HepG2 (cell line): ENCODE measurements around the gene LANCL2. TPM values are rescaled to one million over a fixed set of nuclear protein-coding genes. Genes with fewer than 3 reads are reported as not detected.

Experiments used
- CBX2 ChIP-seq, 2 experiments: fragments of 200-600 bp in 1 of 2; sonication (generic); formaldehyde crosslinking in 1 of 2; IDR thresholded peaks; 2 replicates each; pipeline versions ENCODE4 v1.7.0 to v1.8.1; 2018 to 2022; ENCODE audit warnings: low read depth in 2 of 2, low read length in 1 of 2, mild to moderate bottlenecking in 1 of 2, missing genetic modification reagents in 1 of 2
- NAIF1 ChIP-seq: sonication (generic); formaldehyde crosslinking; IDR thresholded peaks from 2 replicates; pipeline ENCODE4 v1.5.0; 2020; ENCODE audit warnings: mild to moderate bottlenecking, missing genetic modification reagents, borderline replicate concordance
- NR2F2 ChIP-seq: IDR thresholded peaks from 2 replicates; pipeline ENCODE4 v1.6.1; 2012; ENCODE audit warnings: low read depth, inconsistent platforms, borderline replicate concordance
- PITX1 ChIP-seq: sonication (generic); formaldehyde crosslinking; IDR thresholded peaks from 2 replicates; pipeline ENCODE4 v1.5.1; 2020; ENCODE audit warnings: mild to moderate bottlenecking, missing genetic modification reagents
- RBM39 ChIP-seq: fragments of 200-400 bp; formaldehyde crosslinking; IDR thresholded peaks from one replicate; pipeline ENCODE4 v1.6.1; 2018; ENCODE audit warnings: antibody characterized with exemption, mild to moderate bottlenecking, low read depth, low read length; ENCODE audit not compliant: poor library complexity, severe bottlenecking
- TOPORS ChIP-seq: sonication (generic); formaldehyde crosslinking; IDR thresholded peaks from 2 replicates; pipeline ENCODE4 v1.8.0; 2023; ENCODE audit warnings: mild to moderate bottlenecking, missing genetic modification reagents
- ZBTB7B ChIP-seq: sonication (generic); formaldehyde crosslinking; IDR thresholded peaks from 2 replicates; pipeline ENCODE4 v1.4.0; 2020; ENCODE audit warnings: missing genetic modification reagents
- ZNF124 ChIP-seq: sonication (generic); formaldehyde crosslinking; IDR thresholded peaks from 2 replicates; pipeline ENCODE4 v1.4.0; 2020; ENCODE audit warnings: missing genetic modification reagents
- ZNF337 ChIP-seq: sonication (generic); formaldehyde crosslinking; IDR thresholded peaks from 2 replicates; pipeline ENCODE4 v1.5.1; 2020; ENCODE audit warnings: missing genetic modification reagents, low read depth, mild to moderate bottlenecking, borderline replicate concordance
- ZNF768 ChIP-seq: sonication (generic); formaldehyde crosslinking; IDR thresholded peaks from 2 replicates; pipeline ENCODE4 v1.4.0; 2020; ENCODE audit warnings: missing genetic modification reagents
- polyA plus RNA-seq, 8 experiments: library from polyadenylated mRNA; depleted of rRNA in 3 of 8; stranded (reverse) in 7 of 8; unstranded in 1 of 8; fragments of >200 nt; fragmentation: Illumina TruSeq in 4 of 8; extraction: Trizol in 4 of 8; gene quantifications; 2 replicates each; pipeline versions ENCODE4 v1.2.1 to v1.2.3, GENCODE V29; 2011 to 2016; ENCODE audit warnings: low read depth in 4 of 8, missing spikeins in 1 of 8, mixed read lengths in 1 of 8; ENCODE audit not compliant: insufficient read depth in 1 of 8
- total RNA-seq, 5 experiments: library from RNA; depleted of rRNA; stranded (reverse); fragments of >200 nt; fragmentation: Illumina TruSeq; extraction: Trizol; gene quantifications; 2 replicates each; pipeline ENCODE4 v1.2.3, GENCODE V29; 2016; ENCODE audit warnings: low read depth in 1 of 5
- TF ChIP-seq, protein P1 (sequence below): sonication (generic); formaldehyde crosslinking; IDR thresholded peaks from 2 replicates; pipeline ENCODE4 v1.4.0; 2020; ENCODE audit warnings: missing genetic modification reagents, borderline replicate concordance
- TF ChIP-seq, protein P2 (sequence below): sonication (generic); formaldehyde crosslinking; IDR thresholded peaks from 2 replicates; pipeline ENCODE4 v1.4.0; 2020; ENCODE audit warnings: mild to moderate bottlenecking, missing genetic modification reagents
- TF ChIP-seq, protein P3 (sequence below): sonication (generic); formaldehyde crosslinking; IDR thresholded peaks from 2 replicates; pipeline ENCODE4 v1.8.0; 2022; ENCODE audit warnings: missing genetic modification reagents, mild to moderate bottlenecking, moderate library complexity, borderline replicate concordance
- TF ChIP-seq, protein P4 (sequence below): sonication (generic); formaldehyde crosslinking; IDR thresholded peaks from 2 replicates; pipeline ENCODE4 v1.5.1; 2020; ENCODE audit warnings: mild to moderate bottlenecking, missing genetic modification reagents, moderate library complexity

LANCL2 gene
- total and polyA plus RNA-seq, 2 of the 13 experiments (the other 11 are each of a cell fraction or from before 2014, with no cell fraction given): 10.0 to 13.8 TPM

- TF ChIP-seq, protein P1, sequence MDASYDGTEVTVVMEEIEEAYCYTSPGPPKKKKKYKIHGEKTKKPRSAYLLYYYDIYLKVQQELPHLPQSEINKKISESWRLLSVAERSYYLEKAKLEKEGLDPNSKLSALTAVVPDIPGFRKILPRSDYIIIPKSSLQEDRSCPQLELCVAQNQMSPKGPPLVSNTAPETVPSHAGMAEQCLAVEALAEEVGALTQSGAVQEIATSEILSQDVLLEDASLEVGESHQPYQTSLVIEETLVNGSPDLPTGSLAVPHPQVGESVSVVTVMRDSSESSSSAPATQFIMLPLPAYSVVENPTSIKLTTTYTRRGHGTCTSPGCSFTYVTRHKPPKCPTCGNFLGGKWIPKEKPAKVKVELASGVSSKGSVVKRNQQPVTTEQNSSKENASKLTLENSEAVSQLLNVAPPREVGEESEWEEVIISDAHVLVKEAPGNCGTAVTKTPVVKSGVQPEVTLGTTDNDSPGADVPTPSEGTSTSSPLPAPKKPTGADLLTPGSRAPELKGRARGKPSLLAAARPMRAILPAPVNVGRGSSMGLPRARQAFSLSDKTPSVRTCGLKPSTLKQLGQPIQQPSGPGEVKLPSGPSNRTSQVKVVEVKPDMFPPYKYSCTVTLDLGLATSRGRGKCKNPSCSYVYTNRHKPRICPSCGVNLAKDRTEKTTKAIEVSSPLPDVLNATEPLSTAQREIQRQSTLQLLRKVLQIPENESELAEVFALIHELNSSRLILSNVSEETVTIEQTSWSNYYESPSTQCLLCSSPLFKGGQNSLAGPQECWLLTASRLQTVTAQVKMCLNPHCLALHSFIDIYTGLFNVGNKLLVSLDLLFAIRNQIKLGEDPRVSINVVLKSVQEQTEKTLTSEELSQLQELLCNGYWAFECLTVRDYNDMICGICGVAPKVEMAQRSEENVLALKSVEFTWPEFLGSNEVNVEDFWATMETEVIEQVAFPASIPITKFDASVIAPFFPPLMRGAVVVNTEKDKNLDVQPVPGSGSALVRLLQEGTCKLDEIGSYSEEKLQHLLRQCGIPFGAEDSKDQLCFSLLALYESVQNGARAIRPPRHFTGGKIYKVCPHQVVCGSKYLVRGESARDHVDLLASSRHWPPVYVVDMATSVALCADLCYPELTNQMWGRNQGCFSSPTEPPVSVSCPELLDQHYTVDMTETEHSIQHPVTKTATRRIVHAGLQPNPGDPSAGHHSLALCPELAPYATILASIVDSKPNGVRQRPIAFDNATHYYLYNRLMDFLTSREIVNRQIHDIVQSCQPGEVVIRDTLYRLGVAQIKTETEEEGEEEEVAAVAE (CRISPR knock-in tag): 0 out of 2 replicates have a peak, but pooled peaks have one; percentile 12
- TF ChIP-seq, protein P2, sequence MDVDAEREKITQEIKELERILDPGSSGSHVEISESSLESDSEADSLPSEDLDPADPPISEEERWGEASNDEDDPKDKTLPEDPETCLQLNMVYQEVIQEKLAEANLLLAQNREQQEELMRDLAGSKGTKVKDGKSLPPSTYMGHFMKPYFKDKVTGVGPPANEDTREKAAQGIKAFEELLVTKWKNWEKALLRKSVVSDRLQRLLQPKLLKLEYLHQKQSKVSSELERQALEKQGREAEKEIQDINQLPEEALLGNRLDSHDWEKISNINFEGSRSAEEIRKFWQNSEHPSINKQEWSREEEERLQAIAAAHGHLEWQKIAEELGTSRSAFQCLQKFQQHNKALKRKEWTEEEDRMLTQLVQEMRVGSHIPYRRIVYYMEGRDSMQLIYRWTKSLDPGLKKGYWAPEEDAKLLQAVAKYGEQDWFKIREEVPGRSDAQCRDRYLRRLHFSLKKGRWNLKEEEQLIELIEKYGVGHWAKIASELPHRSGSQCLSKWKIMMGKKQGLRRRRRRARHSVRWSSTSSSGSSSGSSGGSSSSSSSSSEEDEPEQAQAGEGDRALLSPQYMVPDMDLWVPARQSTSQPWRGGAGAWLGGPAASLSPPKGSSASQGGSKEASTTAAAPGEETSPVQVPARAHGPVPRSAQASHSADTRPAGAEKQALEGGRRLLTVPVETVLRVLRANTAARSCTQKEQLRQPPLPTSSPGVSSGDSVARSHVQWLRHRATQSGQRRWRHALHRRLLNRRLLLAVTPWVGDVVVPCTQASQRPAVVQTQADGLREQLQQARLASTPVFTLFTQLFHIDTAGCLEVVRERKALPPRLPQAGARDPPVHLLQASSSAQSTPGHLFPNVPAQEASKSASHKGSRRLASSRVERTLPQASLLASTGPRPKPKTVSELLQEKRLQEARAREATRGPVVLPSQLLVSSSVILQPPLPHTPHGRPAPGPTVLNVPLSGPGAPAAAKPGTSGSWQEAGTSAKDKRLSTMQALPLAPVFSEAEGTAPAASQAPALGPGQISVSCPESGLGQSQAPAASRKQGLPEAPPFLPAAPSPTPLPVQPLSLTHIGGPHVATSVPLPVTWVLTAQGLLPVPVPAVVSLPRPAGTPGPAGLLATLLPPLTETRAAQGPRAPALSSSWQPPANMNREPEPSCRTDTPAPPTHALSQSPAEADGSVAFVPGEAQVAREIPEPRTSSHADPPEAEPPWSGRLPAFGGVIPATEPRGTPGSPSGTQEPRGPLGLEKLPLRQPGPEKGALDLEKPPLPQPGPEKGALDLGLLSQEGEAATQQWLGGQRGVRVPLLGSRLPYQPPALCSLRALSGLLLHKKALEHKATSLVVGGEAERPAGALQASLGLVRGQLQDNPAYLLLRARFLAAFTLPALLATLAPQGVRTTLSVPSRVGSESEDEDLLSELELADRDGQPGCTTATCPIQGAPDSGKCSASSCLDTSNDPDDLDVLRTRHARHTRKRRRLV: 0 out of 2 replicates have a peak, but pooled peaks have one; percentile 10
- 0 out of 2 replicates have a peak, but pooled peaks have one; percentile 47 for TF ChIP-seq ZNF337 (CRISPR knock-in tag)
- TF ChIP-seq NAIF1: 0 out of 2 replicates have a peak, but pooled peaks have one; percentile 42
- no peak for TF ChIP-seq CBX2 (IDR thresholded peaks at IDR 0.05; ENCODE audit: low read depth, low read length)
- TF ChIP-seq CBX2 (CRISPR knock-in tag; IDR thresholded peaks at IDR 0.05; ENCODE audit: low read depth): no peak
- TF ChIP-seq, protein P3, sequence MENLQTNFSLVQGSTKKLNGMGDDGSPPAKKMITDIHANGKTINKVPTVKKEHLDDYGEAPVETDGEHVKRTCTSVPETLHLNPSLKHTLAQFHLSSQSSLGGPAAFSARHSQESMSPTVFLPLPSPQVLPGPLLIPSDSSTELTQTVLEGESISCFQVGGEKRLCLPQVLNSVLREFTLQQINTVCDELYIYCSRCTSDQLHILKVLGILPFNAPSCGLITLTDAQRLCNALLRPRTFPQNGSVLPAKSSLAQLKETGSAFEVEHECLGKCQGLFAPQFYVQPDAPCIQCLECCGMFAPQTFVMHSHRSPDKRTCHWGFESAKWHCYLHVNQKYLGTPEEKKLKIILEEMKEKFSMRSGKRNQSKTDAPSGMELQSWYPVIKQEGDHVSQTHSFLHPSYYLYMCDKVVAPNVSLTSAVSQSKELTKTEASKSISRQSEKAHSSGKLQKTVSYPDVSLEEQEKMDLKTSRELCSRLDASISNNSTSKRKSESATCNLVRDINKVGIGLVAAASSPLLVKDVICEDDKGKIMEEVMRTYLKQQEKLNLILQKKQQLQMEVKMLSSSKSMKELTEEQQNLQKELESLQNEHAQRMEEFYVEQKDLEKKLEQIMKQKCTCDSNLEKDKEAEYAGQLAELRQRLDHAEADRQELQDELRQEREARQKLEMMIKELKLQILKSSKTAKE (CRISPR knock-in tag): peak; percentile 8; the same call in 1 of the 2 replicates
- 0 out of 2 replicates have a peak, but pooled peaks have one; percentile 6 for TF ChIP-seq ZNF768 (CRISPR knock-in tag)
- TF ChIP-seq ZBTB7B: no peak
- TF ChIP-seq NR2F2: 0 out of 2 replicates have a peak, but pooled peaks have one; percentile 25
- peak; percentile 4 for TF ChIP-seq PITX1
- peak; percentile 64 for TF ChIP-seq RBM39
- peak; percentile 25; the same call in 1 of the 2 replicates for TF ChIP-seq TOPORS (CRISPR knock-in tag)
- 0 out of 2 replicates have a peak, but pooled peaks have one; percentile 24 for TF ChIP-seq ZNF124 (CRISPR knock-in tag)
- TF ChIP-seq, protein P4, sequence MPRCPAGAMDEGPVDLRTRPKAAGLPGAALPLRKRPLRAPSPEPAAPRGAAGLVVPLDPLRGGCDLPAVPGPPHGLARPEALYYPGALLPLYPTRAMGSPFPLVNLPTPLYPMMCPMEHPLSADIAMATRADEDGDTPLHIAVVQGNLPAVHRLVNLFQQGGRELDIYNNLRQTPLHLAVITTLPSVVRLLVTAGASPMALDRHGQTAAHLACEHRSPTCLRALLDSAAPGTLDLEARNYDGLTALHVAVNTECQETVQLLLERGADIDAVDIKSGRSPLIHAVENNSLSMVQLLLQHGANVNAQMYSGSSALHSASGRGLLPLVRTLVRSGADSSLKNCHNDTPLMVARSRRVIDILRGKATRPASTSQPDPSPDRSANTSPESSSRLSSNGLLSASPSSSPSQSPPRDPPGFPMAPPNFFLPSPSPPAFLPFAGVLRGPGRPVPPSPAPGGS (CRISPR knock-in tag): peak; percentile 59; the same call in 1 of the 2 replicates
These were observed 1.4 kb downstream of the LANCL2 start (continued) for GRCh38 chr7:55366461-55367070.
